BLaER1 treated with 17β-estradiol and CSF1 and Interleukin-3, amounts not matched to agents 10 nM and 100 nM (cell line): ENCODE data around the gene DRAXIN.

Experiments used
- H3K27ac ChIP-seq, 11 experiments: shearing (Covaris generic); formaldehyde crosslinking; 2 replicates each; pipeline ENCODE4 v1.8.1; 2022
- H3K27me3 ChIP-seq, 11 experiments: shearing (Covaris generic); formaldehyde crosslinking; 2 replicates each; pipeline ENCODE4 v1.8.1; 2022
- H3K36me3 ChIP-seq, 11 experiments: shearing (Covaris generic); formaldehyde crosslinking; 2 replicates each; pipeline ENCODE4 v1.8.1; 2022
- H3K4me1 ChIP-seq, 10 experiments: shearing (Covaris generic); formaldehyde crosslinking; 2 replicates each; pipeline ENCODE4 v1.8.1; 2022
- H3K4me2 ChIP-seq, 11 experiments: shearing (Covaris generic); formaldehyde crosslinking; 2 replicates each; pipeline ENCODE4 v1.8.1; 2022
- H3K4me3 ChIP-seq, 10 experiments: shearing (Covaris generic); formaldehyde crosslinking; 2 replicates each; pipeline ENCODE4 v1.8.1; 2022
- H3K9ac ChIP-seq, 11 experiments: shearing (Covaris generic); formaldehyde crosslinking; 2 replicates each; pipeline ENCODE4 v1.8.1; 2022
- H3K9me3 ChIP-seq, 11 experiments: shearing (Covaris generic); formaldehyde crosslinking; replicated peaks in 1 of 11; 2 replicates each; pipeline ENCODE4 v1.8.1; 2022
- H4K20me1 ChIP-seq, 11 experiments: shearing (Covaris generic); formaldehyde crosslinking; 2 replicates each; pipeline ENCODE4 v1.8.1; 2022
- Cebpa-rat ChIP-seq, 11 experiments: shearing (Covaris generic); IDR thresholded peaks; 2 replicates each; pipeline ENCODE4 v1.8.1; 2022

DRAXIN gene

GRCh38 chr1:11676386-11677103, 15.0 kb upstream of the DRAXIN start:
- Histone ChIP-seq H4K20me1 (peaks cover 0 to 87% (median 71%) of the 10 kb centered on the region in 11 experiments; a peak in 18 of 22 replicates), H3K36me3 (peaks cover 47 to 80% (median 72%) of the 10 kb centered on the region in 11 experiments), H3K27me3 (no peaks in the 10 kb centered on the region), H3K27ac (peak overlapping the region in 4 of 11 experiments; percentile 2 to 48 (median 35); a peak in 7 of 22 replicates), H3K9me3 (no peaks in the 10 kb centered on the region), H3K4me3 (no peak overlapping the region), H3K4me1 (peaks cover 14 to 40% (median 36%) of the 10 kb centered on the region in 10 experiments; a peak in 19 of 20 replicates), H3K4me2 (peak overlapping the region in 3 of 11 experiments; percentile 18 to 98 (median 98); a peak in 2 of 22 replicates), H3K9ac (peak overlapping the region in 5 of 11 experiments; percentile 4 to 55 (median 44); a peak in 7 of 22 replicates)
- TF ChIP-seq Cebpa-rat (IDR thresholded peaks at IDR 0.05) = no peak

GRCh38 chr1:11678442-11678841, 13.1 kb upstream of the DRAXIN start:
- H4K20me1 ChIP-seq = peaks cover 0 to 73% (median 57%) of the 10 kb centered on the region in 11 experiments; a peak in 17 of 22 replicates
- TF ChIP-seq Cebpa-rat (IDR thresholded peaks at IDR 0.05) = no peak
- peaks cover 21 to 57% (median 54%) of the 10 kb centered on the region in 10 experiments for H3K4me1 ChIP-seq
- peaks cover 30 to 61% (median 53%) of the 10 kb centered on the region in 11 experiments for H3K36me3 ChIP-seq
- peak overlapping the region in 8 of 11 experiments; percentile 92 to 99 (median 98); a peak in 14 of 22 replicates for H3K4me2 ChIP-seq
- no peak overlapping the region for H3K27ac ChIP-seq
- H3K27me3 ChIP-seq = no peaks in the 10 kb centered on the region
- 0 out of 20 replicates have a peak overlapping the region, but pooled peaks of 1 of the 10 experiments have one; percentile 9 for H3K4me3 ChIP-seq
- no peaks in the 10 kb centered on the region for H3K9me3 ChIP-seq
- H3K9ac ChIP-seq = peak overlapping the region in 4 of 11 experiments; percentile 17 to 99 (median 70); a peak in 3 of 22 replicates

GRCh38 chr1:11680270-11681070, 11.0 kb upstream of the DRAXIN start:
- H3K9me3 ChIP-seq = no peaks in the 10 kb centered on the region
- peaks cover 0 to 64% (median 49%) of the 10 kb centered on the region in 11 experiments; a peak in 18 of 22 replicates for H4K20me1 ChIP-seq
- peak overlapping the region; percentile 78 to 94 (median 88) for H3K27ac ChIP-seq
- TF ChIP-seq Cebpa-rat (IDR thresholded peaks at IDR 0.05) = no peak
- peaks cover 12 to 41% (median 35%) of the 10 kb centered on the region in 11 experiments for H3K36me3 ChIP-seq
- peak overlapping the region; percentile 72 to 98 (median 88) for H3K4me3 ChIP-seq
- peak overlapping the region; percentile 84 to 99 (median 89) for H3K9ac ChIP-seq
- H3K27me3 ChIP-seq = no peaks in the 10 kb centered on the region
- H3K4me2 ChIP-seq = peak overlapping the region; percentile 92 to 100 (median 98)
- H3K4me1 ChIP-seq = peaks cover 28 to 77% (median 74%) of the 10 kb centered on the region in 10 experiments

GRCh38 chr1:11681071-11681771, 10.3 kb upstream of the DRAXIN start, which contains the start of gene MAD2L2:
Gene MAD2L2, minus strand, starts transcription at chr1:11681148. Its CDS starts 547 bp downstream, at chr1:11680601.
- H3K4me1 ChIP-seq = peaks cover 28 to 84% (median 82%) of the 10 kb centered on the region in 10 experiments
- peak within 1 kb of the TSS; percentile 72 to 98 (median 88) for H3K4me3 ChIP-seq
- H4K20me1 ChIP-seq = peaks cover 0 to 60% (median 43%) of the 10 kb centered on the region in 11 experiments; a peak in 18 of 22 replicates
- H3K4me2 ChIP-seq = peak within 1 kb of the TSS; percentile 92 to 100 (median 98)
- H3K27ac ChIP-seq = peak within 1 kb of the TSS; percentile 78 to 94 (median 88)
- H3K36me3 ChIP-seq = peaks cover 4 to 35% (median 29%) of the 10 kb centered on the region in 11 experiments; a peak in 21 of 22 replicates
- H3K9ac ChIP-seq = peak within 1 kb of the TSS; percentile 84 to 99 (median 89)
- H3K27me3 ChIP-seq = no peaks in the 10 kb centered on the region
- no peaks in the 10 kb centered on the region for H3K9me3 ChIP-seq
- no peak for TF ChIP-seq Cebpa-rat (IDR thresholded peaks at IDR 0.05)

- Histone ChIP-seq H3K9me3 (no peaks in the 10 kb centered on the region), H3K36me3 (peaks cover 0 to 28% (median 18%) of the 10 kb centered on the region in 11 experiments; a peak in 19 of 22 replicates), H3K9ac (peak overlapping the region; percentile 84 to 99 (median 89); a peak in 20 of 22 replicates), H3K27me3 (no peaks in the 10 kb centered on the region), H3K4me2 (peak overlapping the region; percentile 81 to 99 (median 93)), H3K27ac (peak overlapping the region in 9 of 11 experiments; percentile 81 to 94 (median 91); a peak in 17 of 22 replicates), H3K4me3 (peak overlapping the region in 7 of 10 experiments; percentile 81 to 98 (median 88); a peak in 12 of 20 replicates), H4K20me1 (peaks cover 0 to 50% (median 32%) of the 10 kb centered on the region in 11 experiments; a peak in 17 of 22 replicates), H3K4me1 (peaks cover 28 to 91% (median 88%) of the 10 kb centered on the region in 10 experiments)
- no peak for TF ChIP-seq Cebpa-rat (IDR thresholded peaks at IDR 0.05)
These were observed 9.2 kb upstream of the DRAXIN start for GRCh38 chr1:11682287-11682771.

- peak overlapping the region in 3 of 10 experiments; percentile 81 to 97 (median 84); a peak in 4 of 20 replicates for H3K4me3 ChIP-seq
- H3K27me3 ChIP-seq = no peaks in the 10 kb centered on the region
- peak overlapping the region in 9 of 11 experiments; percentile 1 to 99 (median 90); a peak in 15 of 22 replicates for H3K9ac ChIP-seq
- TF ChIP-seq Cebpa-rat (IDR thresholded peaks at IDR 0.05) = no peak
- peaks cover 0 to 23% (median 14%) of the 10 kb centered on the region in 11 experiments; a peak in 12 of 22 replicates for H3K36me3 ChIP-seq
- peaks cover 28 to 91% (median 88%) of the 10 kb centered on the region in 10 experiments for H3K4me1 ChIP-seq
- no peaks in the 10 kb centered on the region for H3K9me3 ChIP-seq
- H3K4me2 ChIP-seq = peak overlapping the region; percentile 81 to 99 (median 93); a peak in 21 of 22 replicates
- H3K27ac ChIP-seq = peak overlapping the region in 6 of 11 experiments; percentile 81 to 94 (median 90); a peak in 14 of 22 replicates
- H4K20me1 ChIP-seq = peaks cover 0 to 46% (median 27%) of the 10 kb centered on the region in 11 experiments; a peak in 14 of 22 replicates
These were observed 8.7 kb upstream of the DRAXIN start for GRCh38 chr1:11682799-11683198.

- Histone ChIP-seq H3K9me3 (no peaks in the 10 kb centered on the region), H3K9ac (peak overlapping the region in 6 of 11 experiments; percentile 5 to 73 (median 64); a peak in 9 of 22 replicates), H3K27me3 (no peaks in the 10 kb centered on the region), H3K4me3 (peak overlapping the region in 3 of 10 experiments; percentile 16 to 26 (median 25); a peak in 2 of 20 replicates), H3K4me1 (peaks cover 28 to 91% (median 88%) of the 10 kb centered on the region in 10 experiments), H3K27ac (peak overlapping the region in 7 of 11 experiments; percentile 0 to 93 (median 51); a peak in 9 of 22 replicates), H4K20me1 (peaks cover 0 to 40% (median 18%) of the 10 kb centered on the region in 11 experiments; a peak in 11 of 22 replicates), H3K4me2 (peak overlapping the region; percentile 41 to 99 (median 93); a peak in 21 of 22 replicates), H3K36me3 (peaks cover 0 to 13% (median 6%) of the 10 kb centered on the region in 11 experiments; a peak in 7 of 22 replicates)
- no peak for TF ChIP-seq Cebpa-rat (IDR thresholded peaks at IDR 0.05)
These were observed 7.4 kb upstream of the DRAXIN start for GRCh38 chr1:11684070-11684469.
